Measurements from ENCODE around the gene DFFB.

The DFFB gene

DNA sequence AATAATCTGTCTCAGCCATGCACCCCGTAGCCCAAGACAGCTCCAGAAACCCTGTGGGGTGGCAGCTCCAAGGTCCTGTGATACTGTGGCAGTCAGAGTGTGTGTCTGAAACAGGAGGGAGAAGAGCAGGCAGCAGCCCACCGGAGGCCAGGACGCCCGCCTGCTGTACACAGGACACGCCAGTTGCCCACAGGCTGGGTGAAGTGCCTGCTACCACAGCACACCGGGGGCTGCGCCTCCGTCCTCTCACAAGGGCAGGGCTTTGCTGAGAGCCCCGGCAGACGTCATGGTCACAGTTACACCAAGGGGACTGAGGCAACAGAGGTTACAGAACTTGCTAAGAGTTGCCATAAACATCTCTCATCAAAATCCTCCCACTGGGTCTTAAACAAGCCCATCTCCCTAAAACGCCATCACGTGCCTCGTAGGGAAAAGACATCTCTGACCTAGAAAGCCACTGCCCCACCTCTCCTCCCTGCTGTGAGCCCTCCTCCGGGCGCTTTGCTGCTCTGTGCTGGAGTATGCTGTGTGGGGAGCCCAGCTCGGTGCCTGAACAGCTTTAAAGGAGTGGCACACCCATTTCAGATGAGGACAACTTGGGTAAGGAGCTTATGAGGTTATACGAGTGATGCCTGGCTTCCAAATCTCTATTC is 37.5 kb downstream of the DFFB start:
- DNase-seq (ENCODE audit: insufficient read length, low spot score) (no peak), FAIRE-seq (no peak)

DNA sequence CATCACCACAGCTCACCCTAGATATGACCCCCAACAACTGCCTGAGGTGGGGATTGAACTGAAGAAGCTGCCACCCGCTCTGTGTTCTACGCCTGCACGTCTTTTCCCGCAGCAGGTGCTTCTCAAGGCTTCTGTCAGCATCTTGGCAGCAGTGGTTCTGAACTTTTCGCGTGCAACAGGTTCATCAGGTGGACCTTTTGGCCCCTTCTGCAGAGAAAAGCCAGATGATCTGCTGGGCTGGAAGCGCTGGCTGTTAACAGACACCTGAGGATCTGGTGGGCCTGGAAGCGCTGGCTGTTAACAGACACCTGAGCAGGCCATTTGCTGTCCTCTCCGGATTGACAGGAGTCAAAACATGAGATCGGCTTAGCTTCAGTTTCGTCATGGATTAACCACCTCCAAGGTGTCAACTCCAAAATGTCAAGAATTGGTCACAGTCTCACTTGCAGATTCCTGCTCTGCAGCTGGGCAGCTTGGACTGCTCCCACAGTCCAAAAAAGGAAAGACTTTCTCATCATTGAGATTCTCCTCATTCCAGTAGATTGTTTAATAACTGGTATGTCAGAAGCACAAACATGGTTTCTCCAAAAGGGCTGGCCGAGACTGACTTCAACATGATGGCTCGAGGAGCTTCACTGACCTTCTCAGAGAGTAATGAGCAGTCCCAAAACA is 38.1 kb downstream of the DFFB start:
- FAIRE-seq (no peak), DNase-seq (ENCODE audit: insufficient read length, low spot score) (no peak)

DNA sequence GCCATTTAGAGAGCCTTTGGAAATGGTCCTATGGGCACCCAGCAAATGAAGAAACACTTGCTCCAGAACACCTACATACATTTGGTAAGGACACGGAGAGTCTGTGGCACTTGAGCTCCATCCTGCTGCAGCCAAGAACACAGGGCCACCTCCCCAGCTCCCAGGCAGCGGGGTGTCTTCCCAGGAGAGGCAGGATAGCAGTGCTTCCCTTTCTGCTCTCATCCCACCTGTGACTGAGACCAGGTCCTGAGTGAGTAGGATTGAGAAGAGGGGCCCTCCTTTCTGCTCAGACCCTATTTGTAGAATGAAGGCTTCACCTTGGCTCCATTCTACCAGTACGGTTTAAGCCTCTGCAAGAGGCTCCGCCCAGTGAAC is 38.7 kb downstream of the DFFB start:
- DNase-seq (ENCODE audit: insufficient read length, low spot score), result no peak
- FAIRE-seq, result no peak

DNA sequence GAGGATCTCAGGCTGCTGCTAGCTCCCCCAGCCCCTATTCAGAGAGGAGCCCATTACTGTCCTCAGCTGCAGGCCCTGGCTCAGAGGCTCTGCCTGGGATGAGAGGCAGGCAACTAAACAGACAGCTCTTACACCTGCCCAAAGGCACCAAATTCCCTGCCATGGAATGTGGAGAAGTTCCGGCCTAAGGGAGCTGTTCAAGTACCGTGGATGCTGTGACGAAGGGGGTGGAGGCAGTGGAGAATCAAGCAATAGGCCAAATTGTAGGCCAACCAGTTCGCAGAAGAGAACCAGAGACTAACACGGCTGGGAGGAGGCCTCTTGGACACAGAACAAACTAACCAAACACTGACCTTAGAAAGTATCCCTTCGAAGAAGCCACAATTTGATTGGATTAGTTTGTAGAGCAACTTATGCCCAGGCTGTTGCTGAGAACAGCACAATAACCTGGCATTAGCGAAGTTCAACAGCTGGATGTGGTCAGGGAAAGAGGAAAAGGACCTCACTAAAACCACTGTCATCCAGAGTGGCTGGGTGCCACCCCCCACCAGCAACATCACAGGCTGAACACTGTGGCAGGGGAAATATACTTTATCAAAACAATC is 39.2 kb downstream of the DFFB start:
- FAIRE-seq (no peak), DNase-seq (ENCODE audit: insufficient read length, low spot score) (no peak)

DNA sequence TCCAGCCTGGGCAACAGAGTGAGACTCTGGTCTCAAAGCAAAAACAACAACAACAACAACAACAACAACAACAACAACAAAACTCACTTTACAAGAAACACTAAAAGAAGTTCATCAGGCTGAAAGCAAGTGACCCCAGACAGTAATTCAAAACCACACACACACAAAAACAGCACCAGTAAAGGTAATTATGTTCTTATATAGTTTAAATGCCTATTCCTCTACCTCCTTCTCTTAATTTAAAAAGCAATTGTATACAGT is 41.1 kb downstream of the DFFB start:
- FAIRE-seq, result no peak
- no peak for DNase-seq (ENCODE audit: insufficient read length, low spot score)

DNA sequence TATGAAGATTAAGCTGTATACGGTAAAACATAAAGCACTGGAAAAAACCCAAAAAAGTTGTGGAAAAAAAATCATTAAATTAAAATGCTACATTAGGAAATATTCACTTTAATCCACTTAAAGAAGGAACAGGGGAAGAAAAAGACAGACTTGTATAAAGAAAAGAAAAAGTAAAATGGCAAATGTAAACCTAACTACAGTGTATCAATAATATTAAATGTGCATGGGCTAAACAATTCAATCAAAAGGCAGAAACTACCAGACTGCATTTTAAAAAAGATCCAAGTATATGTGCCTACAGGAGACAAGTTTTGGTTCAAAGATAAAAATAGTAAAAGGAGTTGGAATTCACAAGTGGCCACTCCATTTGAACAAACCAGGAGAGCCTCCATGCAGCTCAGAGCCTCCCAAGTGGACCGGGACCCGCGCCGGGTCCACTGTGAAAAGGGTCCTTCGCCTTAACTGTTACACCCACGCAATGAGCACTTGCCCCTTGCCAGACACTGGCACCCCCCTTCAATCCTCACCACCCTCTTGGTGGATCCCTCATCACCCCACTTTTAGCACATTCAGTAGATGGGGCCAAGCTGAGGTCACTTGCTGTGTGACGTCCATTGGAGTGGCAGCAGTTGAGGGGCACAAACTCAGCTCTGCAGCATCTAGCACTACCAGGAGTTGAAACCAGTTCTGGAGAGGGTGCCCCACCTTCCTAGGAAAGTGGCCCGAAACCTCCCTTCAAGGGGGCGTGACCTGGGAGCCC is 41.9 kb downstream of the DFFB start:
- FAIRE-seq, result peak; percentile 35
- DNase-seq (ENCODE audit: insufficient read length, low spot score), result no peak

DNA sequence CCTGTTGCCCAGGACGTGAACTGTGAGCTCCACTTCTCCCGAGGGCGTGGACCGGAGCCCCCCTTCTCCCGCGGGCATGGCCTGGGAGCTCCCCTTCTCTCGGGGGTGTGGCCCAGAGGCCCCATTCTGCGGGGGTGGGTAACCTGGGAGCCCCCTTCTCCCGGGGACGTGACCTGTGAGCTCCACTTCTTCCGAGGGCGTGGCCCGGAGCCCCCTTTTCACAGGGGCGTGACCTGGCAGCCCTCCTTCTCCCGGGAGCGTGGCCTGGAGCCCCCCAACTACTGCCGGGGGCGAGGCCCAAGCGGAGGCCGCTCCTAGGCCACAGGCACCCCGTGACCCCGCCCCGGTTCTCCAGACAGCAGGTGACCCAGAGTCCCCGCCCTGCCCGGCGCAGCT is 42.5 kb downstream of the DFFB start:
- no peak for FAIRE-seq
- no peak for DNase-seq (ENCODE audit: insufficient read length, low spot score)

DNA sequence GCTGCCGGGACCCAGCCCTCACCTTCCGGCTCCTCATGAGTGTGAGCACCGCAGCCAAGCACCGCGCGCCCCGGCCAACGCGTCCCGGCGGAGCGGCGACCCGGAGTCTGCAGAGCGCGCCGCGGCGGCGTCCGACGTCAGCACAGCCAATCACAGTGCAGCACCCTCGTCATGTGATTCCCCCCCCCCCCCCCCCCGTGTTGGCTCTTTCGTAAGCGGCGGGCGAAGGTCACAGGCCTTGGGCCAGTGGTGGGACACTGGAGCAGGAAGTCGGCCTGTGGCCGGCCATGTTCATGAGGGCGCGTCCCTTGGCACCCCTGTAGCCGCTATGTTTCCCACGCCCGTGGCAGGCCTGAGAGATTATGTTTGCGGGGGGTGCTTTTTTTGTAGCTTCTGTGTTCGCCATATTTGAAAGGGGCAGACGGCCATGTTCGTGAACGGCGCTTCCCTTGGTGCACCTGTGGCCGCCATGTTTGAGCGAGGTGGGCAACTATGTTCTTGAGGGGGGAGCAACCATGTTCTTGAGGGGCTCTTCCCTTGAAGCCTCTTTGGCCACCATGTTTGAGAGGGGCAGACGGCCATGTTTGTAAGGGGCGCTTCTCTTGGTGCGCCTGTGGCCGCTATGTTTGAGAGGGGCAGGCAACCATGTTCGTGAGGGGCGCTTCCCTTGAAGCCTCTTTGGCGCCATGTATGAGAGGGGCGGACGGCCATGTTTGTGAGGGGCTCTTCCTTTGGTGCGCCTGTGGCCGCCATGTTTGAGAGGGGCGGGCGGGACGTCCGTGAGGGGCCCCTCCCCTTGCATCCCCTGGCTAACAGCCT is 43.1 kb downstream of the DFFB start, which contains the start of gene C1orf174:
Gene C1orf174, minus strand, starts transcription at position 123 of the 819 bp plus-strand sequence. Its CDS starts 86 bp downstream, at position 37.
- FAIRE-seq, result peak; percentile 97
- peak; percentile 84 for DNase-seq (ENCODE audit: insufficient read length, low spot score)

DNA sequence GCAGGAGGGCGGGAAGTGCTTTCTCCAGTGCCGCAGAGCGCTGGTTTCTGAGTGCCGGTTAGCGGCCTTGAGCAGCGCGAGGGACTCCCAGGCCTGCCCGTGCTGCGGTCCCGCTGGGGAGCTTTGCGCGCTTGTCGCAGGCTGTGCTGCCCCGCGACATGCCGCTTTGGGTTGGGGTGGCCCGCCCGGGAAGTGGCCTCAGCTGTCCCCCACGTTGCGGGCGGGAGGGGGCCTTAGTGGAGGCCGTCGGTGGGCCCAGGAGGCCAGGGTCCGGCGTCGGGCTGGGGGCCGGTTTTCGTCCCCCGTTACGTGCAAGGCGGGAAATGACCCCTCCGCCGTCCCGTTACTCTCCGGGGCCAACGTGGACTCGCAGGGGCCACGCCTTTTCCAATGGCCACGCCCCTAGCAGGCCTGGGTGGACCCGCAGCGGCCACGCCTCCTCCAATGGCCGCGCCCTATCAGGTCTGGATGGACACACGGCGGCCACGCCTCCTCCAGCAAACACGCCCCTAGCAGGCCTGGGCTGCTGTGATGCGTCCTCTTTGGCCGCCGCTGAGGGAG is 43.8 kb downstream of the DFFB start:
- FAIRE-seq, result peak; percentile 96
- DNase-seq (ENCODE audit: insufficient read length, low spot score), result peak; percentile 89

DNA sequence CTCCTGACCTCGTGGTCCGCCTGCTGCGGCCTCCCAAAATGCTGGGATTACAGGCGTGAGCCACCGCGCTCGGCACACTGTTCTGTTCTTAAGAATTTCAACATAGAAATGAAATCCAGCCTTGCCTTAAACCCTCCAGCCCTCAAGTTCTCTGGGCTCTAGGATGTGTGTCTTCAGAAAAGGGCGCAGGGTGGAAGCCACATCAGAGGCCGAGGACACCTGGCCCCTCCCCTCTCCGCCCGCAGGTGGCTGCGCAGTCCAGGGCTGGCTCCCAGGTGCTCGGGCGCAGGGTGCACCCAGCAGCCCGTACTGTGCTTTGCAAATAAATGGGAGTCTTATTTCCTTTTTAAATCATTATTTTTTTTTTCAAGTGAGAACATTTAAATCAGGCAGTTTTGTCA is 44.8 kb downstream of the DFFB start:
- FAIRE-seq, result no peak
- no peak for DNase-seq (ENCODE audit: insufficient read length, low spot score)

DNA sequence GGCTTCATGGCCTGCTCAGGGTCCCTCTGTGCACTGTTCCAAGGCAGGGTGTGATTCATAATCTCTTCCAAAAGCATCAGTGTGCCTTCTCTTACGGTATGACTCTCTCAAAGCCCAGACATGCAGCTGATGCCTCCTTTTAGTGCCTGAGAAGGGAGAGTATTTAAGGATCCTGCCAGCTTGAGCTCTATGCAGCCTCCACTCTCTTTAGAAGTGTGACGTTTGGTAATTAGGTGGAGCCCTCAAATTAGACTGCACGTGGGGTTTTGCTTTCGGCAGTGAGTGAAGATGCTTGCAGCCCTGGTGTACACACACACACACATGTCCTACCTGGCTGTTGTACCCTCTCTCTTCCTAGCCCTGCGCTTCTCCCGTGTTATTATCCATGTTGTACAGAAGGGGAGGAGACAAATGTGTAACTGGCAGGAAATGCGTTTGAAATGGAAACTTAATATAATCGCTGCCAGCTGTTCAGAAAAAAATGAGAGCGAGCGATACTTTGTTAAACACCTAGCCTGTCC is 45.4 kb downstream of the DFFB start:
- DNase-seq (ENCODE audit: insufficient read length, low spot score), result no peak

DNA sequence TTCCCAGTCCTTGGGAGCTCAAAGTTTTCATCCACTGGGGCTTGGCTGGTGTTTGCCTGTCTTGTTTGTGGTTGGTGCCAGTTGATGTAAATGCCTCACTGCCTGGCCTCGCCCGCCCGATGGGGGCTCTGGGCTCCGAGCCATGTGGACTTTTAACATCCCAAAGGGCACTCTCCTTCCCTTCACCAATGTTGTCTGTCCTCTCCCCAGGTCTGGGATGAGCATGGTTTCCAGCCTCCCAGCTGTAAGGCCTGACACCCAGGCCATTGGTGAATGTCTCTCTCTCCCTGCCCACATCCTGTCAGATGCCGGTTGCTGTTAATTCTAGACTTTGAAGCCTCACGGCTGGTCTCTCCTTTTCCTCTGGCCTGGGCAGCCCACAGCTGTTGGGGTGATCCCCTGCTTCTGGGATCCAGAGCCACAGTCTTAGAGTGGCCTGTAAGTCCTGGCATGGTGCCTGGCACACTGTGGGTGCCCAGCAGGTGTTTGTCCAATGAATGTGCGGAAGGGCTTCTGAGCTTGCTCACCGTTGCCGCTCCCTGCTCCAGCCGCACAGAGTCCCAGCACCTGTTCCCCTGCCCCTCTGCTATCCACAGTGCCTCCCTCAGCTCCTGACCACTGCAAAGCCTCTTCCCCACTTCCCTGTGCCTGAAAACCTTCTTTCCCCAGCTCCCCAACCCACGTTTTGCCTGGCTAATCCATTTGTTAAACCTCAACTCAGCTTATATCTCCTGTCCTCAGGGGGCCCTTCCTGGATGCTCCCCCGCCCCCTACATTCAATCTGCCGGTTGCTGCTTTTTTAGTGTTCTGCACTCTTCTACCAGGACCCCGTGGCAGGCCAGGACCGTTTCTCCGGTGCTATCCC is 46.1 kb downstream of the DFFB start:
- no peak for FAIRE-seq
- DNase-seq (ENCODE audit: insufficient read length, low spot score), result no peak

More for the DNA sequence above, 45.4 kb downstream of the DFFB start:
- FAIRE-seq, result no peak

DNA sequence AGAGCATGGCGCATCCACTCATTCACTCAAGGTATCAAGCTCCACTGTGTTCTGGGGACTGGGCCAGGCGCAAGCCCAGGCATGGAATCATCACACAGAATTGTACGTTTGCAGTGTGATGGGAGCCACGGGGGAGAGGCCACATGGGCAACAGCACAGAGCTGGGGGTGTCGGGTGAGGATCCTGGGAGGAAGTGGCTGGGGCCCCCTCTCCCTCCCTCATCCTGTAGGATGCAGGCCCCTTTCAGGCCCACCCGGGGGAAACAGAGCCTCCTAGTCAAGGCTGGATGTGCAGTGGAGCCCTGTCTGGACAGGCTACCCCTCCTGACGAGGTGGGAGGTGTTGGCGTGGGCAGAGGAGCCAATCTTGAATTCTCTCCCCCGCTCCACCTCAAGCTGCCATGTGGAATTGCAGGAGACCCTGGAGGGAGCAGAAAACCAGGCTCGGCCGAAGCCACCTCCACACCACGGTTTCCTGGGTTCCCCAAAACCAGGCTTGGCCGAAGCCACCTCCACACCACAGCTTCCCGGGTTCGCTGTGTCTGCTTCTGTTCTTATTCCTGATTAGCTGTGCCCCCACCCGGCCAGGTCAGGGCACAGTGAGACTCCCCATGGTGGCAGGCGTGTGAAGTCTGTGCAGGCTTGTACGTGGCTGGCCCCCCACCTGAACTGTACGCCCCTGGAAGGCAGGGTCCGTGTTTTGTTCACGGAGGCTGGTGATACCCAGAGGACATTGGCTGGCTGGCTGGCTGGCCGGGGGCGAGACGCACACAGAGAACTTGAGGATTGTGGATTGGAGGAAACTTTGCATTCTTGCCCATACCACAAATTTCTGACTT is 46.9 kb downstream of the DFFB start:
- no peak for DNase-seq (ENCODE audit: insufficient read length, low spot score)
- no peak for FAIRE-seq

DNA sequence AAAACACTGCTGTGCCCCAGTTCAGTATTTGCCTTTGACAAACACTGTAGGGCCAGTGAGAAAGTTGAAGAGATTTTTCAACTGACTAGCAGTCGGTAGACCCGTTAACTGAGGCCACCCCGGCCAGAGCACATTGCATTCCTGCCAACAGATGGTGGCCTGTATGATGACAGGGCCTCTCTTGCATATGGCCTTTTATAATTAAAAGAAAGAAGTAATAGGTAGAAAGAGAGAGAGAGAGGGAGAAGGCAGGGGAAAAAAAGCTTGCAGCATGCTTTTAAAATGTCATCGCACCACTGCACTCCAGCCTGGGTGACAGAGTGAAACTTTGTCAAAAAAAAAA is 47.5 kb downstream of the DFFB start:
- no peak for DNase-seq (ENCODE audit: insufficient read length, low spot score)
- no peak for FAIRE-seq

DNA sequence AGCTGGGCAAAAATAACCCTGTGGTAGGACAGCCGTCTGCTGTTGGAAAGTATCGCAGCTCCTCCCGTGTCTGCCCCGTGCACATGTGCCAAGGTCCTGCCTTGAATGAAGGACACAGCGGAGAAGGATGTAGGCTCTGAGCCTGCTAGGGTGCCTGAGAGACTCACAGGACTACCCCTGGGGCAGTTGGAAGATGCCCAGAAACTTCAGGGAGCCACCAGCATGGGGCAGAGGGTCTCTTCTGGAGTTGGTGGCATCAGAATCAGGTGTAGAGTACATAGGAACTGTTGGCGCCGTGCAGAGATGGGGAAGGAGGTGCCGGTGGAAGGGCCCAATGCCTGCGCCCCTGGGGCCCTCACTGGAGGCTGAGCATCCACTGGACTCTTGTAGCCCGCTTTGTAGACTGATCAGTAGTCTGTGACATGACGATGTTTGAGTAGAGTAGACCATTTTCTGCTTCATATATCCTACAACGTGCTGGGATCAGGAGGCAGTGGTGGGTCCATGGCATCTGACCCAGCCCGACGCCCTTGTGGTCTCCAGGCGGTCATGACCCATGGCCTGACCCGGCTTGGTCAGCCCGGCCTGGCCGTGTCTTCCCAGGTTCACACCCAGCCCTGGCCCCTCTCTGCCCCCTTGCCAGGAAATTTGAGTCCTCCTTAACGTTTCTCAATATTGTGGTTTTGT is 48.1 kb downstream of the DFFB start:
- no peak for DNase-seq (ENCODE audit: insufficient read length, low spot score)
- no peak for FAIRE-seq

DNA sequence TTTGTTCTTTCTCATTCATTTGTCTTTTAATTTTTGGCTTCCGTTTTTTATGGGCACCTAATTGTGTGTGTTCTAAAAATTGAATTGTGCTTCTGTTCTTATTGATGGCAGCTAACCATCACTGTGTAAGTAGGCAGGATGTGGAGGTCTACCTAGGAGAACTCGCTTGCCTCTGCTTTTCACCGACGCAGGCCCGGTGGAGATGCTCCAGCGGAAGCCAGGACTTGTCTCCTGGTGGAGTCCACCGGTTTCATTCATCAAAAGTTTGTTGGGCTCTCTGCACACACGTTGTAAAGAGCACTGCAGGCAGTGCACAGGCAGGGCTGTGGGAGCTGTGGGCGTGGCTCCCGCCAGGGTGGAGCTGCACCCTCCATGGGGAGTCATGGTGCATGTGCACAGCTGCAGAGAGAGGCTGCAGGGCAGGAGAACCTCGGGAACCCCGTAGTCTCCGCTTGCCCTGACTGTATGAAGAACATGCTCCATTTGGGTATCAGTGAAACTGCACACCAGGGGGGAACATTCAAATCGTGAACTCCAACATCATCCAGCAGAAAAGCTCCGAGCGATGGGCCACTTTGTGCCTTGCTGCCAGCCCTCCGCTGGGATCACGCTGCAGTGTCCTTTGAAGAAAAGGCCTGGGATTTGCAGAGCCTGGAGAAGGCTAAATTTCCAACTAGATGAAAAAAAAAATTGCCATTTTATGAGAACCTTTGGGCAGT is 48.8 kb downstream of the DFFB start:
- FAIRE-seq (no peak), DNase-seq (ENCODE audit: insufficient read length, low spot score) (no peak)

DNA sequence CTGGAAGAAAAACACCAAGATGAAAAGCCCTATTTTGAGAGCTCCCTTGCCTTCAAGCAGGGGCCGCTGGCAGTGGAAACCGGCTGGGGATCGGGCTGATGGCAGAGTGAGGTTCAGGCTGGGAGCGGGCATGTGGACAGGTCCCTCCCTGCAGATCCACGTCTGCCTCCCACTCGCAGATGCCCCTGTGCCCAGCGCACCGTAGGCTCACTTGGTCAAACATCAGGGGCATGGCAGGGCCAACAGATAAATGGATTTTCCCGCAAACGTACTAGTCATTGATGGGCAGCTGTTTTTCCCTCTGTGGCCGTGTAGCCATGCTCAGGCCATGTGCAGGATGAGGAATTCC is 49.4 kb downstream of the DFFB start:
- DNase-seq (ENCODE audit: insufficient read length, low spot score) (no peak), FAIRE-seq (no peak)

All from GM19239 (cell line).